GM12874 (cell line): ENCODE data around the gene RPIA.

Experiments
- TF ChIP-seq, protein P1 (sequence below): IDR thresholded peaks from 2 replicates; pipeline ENCODE4 v1.5.1; 2011; ENCODE audit warnings: low read depth, mild to moderate bottlenecking, control low read depth, low read length, moderate library complexity; ENCODE audit not compliant: insufficient read depth

Gene RPIA

DNA sequence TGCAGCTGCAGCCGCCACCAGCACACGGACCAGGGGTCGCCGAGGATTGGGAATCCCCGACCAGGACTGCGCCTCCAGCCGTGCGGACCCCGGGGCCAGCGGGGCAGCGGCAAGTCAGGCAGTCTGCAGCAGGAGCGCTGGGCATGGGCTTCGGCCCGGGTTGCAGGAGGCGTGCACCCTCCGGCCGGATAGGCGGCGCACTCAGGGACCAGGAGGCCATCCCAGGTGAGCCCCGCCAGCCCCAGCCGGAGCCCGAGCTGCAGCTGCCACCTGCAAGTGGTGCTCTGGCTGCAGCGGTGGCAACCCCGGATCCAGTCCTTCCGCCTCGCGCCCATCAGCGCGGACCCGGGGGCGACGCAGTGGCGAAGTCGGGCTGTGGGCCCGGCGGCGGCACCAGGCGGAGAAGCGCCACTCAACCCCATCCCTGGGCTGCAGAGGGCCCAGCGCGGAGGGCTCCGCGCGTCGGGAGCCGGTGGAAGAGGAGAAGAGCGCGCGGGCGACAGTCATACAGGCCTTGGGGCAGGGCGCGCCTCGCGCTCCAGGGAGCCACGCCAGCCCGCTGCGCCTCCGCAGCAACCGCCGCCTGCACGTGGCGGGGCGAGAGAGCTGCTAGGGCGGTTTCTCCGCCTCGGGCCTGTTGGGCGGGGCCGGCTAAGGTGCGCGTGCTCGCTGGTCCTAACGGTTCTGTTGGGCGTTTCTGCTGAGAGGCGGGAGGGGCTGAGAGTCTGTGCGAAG lies 73.8 kb downstream of the RPIA start:
- TF ChIP-seq, protein P1, sequence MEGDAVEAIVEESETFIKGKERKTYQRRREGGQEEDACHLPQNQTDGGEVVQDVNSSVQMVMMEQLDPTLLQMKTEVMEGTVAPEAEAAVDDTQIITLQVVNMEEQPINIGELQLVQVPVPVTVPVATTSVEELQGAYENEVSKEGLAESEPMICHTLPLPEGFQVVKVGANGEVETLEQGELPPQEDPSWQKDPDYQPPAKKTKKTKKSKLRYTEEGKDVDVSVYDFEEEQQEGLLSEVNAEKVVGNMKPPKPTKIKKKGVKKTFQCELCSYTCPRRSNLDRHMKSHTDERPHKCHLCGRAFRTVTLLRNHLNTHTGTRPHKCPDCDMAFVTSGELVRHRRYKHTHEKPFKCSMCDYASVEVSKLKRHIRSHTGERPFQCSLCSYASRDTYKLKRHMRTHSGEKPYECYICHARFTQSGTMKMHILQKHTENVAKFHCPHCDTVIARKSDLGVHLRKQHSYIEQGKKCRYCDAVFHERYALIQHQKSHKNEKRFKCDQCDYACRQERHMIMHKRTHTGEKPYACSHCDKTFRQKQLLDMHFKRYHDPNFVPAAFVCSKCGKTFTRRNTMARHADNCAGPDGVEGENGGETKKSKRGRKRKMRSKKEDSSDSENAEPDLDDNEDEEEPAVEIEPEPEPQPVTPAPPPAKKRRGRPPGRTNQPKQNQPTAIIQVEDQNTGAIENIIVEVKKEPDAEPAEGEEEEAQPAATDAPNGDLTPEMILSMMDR: no peak

DNA sequence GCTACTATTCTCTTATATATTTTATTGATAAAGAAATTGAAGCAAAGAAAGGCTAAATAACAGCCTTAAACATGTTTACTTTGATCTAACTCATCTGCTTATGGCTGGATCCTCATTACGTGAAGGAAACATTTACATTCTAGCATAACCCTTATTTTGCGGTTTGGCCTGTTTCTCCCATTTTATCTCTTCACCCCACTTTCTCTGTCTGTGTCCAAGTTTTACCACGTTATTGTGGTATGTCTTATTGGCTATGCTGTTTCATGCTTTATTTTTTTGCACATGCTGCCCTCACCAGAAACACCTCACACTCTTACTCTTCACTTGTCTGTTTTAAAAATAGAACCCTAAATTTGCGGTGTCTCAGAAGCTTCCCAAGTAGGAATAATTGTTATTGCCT lies 78.5 kb downstream of the RPIA start:
- TF ChIP-seq, protein P1: no peak
